Raji (cell line): ENCODE measurements around the gene DDX53.

Experiments used
- POLR2A ChIP-seq: IDR thresholded peaks from 2 replicates; pipeline ENCODE4 v1.6.1; 2011; ENCODE audit warnings: low read depth, low read length, control low read depth; ENCODE audit not compliant: insufficient read depth

Gene DDX53

GRCh38 chrX:23012162-23012561 lies 12.4 kb downstream of the DDX53 start:
- no peak for TF ChIP-seq POLR2A

DNA sequence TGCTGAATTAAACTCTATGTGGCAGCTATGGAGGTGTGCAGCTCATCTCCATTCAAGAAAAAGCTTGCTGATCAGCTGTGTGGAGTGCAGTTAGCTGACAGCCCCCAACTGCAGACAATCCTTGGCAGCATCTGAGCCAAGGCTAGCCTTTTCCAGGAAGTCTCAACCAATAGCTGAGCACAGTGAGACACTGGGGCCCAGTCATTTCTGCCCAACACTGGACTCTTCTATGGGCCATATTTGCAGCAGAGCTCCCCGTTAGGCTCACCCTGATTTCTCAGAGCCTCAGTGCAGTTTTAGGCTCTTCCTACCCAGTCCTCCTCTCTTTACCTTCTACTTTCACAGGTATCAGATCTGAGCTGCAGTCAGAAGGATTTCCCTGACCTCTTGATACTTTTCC lies 12.9 kb downstream of the DDX53 start:
- no peak for TF ChIP-seq POLR2A

DNA sequence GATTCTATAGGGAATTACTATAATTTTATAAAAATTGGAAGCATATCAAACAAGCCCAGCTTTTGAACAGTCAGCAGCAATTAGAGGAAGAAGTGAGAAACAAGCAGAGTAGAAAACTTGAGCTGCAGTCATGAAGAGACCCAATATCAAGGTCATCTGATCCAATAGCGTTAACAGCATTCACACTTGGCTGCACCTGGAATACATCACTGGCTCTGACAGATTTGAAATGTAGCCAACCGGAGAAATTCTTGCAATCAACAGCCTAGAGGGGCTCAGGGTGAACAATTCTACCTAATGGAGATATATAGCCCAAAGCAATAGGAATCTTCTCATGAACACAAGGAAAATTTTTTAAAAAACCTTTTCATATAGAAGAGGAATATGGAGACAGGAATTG lies 13.6 kb downstream of the DDX53 start:
- no peak for TF ChIP-seq POLR2A

DNA sequence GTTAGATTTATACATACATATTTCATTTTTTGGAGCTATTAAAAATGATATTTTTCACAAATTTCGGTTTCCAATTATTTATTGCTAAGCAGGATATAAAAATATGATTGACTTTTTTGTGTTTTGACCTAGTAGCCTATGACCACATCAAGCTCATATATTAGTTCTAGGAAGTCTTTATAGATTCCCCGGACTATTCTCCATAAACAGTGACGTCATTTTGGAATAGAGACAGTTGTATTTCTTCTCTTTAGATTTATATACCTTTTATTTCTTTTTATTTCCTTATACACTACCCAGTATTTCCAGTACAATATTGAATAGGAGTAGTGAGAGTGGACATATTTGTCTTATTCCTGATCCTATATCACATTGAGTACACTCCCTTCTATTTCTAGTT lies 31.8 kb downstream of the DDX53 start:
- no peak for TF ChIP-seq POLR2A

GRCh38 chrX:23035493-23035892 lies 35.7 kb downstream of the DDX53 start:
- TF ChIP-seq POLR2A: no peak

- TF ChIP-seq POLR2A: no peak
Measured at GRCh38 chrX:23046443-23046842, 46.7 kb downstream of the DDX53 start.

- TF ChIP-seq POLR2A: no peak
Measured at GRCh38 chrX:23048806-23049573, 49.2 kb downstream of the DDX53 start.

DNA sequence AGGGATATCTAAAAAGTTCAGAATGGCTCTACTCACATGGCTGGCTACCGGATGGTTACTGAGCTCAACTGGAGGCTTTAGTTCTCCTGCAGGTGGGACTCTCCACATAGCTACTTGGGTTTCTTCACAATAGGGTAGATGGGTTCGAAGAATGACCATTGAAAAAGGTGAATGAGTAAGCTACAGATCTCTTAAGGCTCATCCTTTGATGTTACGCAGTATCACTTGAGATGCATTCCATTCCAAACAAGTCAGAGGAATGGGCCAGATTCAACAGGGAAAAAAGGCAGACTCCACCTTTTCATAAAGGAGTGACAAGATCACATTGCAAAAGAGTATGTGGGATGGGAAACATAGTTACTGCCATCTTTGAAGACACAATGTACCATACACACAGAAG lies 52.6 kb downstream of the DDX53 start:
- TF ChIP-seq POLR2A: no peak
